Stimulated activated CD4-positive, alpha-beta T cell treated with anti-CD3 and anti-CD28 coated beads, TNF-alpha, amount 100 ng/mL, for 1 hour (primary cell): ENCODE measurements around the gene C14orf39.

Source experiments
- DNase-seq, 3 donors: peaks; one replicate each; pipeline ENCODE4 v3.0.0-alpha.2; 2020; ENCODE audit warnings: low read depth in 3 of 3, low spot score in 1 of 3

C14orf39 gene, protein sequence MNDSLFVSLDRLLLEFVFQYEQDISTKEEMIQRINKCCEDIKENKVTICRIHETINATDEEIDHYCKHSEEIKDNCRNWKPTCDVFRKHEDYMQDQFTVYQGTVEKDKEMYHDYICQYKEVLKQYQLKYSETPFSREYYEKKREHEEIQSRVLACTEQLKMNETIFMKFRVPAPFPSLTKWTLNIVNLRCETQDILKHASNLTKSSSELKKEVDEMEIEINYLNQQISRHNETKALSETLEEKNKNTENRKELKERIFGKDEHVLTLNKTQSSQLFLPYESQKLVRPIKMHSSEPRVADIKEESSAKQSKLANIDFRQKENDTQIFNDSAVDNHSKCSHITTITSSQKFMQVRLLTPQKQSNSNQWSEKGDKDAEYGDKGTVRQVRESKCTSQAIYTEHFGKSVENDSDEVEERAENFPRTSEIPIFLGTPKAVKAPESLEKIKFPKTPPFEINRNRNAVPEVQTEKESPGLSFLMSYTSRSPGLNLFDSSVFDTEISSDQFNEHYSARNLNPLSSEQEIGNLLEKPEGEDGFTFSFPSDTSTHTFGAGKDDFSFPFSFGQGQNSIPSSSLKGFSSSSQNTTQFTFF

GRCh38 chr14:60485598-60486251, at the start of gene C14orf39:
Gene C14orf39 (minus strand): TSS chr14:60486063. CDS start chr14:60485078, 985 bp downstream.
- no peak for DNase-seq

- DNase-seq, result no peak
Measured at GRCh38 chr14:60532442-60532841, 46.6 kb upstream of the C14orf39 start.

DNA sequence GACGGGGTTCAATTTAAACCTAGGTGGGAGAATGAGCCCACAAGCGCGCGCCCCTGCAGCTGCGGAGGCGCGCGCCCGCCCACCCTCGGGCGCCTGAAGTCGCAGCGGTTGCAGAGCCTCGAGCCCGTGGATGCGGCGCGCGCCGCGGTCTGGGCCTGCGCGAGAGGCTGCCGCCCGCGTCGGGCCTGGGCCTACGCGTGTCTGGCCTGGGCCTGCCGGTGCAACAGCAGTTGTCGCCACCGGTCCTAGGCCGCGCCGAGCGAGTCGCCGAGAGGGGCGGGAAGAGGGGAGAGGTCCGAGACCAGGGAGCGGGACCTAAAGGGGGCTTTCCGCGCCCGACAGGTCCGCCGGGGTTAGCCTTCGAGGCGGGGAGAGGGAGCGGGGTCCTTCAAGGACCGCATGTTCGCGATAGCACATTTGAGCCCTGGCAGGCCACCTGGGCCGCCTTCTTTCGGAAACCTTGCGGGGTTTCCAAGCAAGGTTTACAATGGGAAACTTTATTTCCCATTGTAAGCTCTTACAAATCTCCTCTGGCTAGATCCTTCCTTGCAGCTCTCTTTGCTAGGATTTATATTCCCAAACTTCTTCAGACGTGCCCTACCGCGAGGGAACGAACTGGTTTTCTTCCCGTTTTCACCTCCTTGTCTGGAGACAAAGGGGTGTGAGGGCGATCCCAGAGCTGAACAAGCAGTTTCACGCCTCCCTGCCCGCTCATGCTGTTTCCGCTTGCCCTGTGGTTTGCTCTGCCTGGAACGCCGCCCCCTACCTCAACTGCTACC, 29.8 kb upstream of the C14orf39 start:
- DNase-seq, result no peak

DNA sequence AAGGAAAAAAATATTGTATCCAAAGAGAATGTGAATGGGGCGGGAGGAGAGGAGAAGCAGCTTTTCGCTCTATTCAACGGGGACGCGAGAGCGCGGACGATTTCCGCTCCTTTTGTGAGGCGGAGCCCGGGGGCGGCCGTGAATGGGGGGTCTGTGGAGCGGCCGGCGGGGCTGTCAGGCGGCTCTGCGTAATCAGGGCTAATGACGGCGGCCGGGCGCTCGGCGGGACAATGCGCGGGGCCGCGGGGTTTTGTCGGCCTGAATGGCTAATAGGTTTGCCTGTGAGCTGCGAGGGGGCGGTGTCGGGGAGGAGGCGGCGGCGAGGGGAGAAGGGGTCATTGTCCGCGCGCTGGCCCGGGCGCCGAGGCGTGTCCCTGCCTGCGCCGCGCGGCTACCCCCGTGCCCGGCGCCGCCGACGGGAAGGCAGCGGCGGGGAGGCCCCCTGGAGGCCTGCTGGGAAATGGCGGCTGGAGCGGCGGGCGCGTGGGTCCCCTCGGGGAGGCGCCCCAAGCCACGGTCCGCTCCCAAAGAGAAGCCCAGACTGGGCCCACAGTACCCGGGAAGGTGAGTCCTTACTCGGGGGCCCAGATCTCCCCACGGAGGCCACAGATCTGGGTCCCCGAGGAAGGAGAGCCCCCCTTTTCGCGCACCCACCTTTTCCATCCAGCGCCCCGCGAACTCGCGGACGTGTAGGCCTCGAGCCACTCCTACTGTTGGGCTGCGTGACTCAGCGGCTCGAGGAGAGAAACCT, 29.1 kb upstream of the C14orf39 start:
- no peak for DNase-seq

DNA sequence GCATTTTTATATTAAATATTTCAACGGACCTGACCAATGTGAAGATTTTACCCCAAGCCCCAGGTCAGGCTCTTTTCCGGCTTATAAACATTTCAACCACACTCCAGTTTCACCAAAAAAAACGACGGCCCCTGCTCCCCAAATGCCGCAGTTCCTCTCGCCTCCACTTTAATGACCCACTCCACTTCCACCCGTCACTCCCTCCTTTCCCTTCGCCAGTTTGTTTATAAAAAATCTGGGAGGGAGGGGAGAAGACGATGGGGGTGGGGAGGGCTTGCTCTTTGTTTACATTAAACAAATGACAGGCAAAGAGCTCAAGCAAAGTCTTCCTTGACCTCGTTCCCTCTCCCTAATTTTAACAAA, 28.5 kb upstream of the C14orf39 start:
- no peak for DNase-seq

DNA sequence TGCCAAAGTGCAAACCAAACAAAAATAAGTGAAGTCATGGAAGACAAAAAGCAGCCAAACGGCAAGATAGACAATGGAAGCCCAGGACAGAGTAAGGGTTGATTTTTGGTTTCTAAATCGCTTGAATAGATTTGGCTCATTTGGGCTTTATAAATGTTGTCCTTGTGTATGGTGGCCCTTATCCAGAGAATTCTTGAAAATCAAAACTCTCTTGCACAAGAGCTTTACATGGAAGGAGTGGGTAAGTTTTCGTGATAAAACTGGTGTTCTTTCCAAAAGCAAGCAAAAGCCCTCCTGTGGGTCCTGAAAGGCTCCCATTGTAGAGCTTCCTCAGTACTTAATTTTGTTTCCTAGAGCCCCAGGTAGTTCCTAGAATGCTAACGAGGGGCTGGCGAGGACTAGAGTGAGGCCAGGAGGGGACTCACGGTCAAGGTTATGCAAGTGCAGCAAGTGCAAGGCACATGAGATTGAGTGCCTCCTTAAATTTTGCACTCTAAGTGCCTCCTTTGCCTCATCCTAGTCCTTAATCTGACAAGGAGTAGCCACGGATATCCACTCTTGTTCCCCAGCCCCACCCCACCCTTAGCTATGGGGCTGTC, 27.2 kb upstream of the C14orf39 start:
- DNase-seq, result no peak

DNA sequence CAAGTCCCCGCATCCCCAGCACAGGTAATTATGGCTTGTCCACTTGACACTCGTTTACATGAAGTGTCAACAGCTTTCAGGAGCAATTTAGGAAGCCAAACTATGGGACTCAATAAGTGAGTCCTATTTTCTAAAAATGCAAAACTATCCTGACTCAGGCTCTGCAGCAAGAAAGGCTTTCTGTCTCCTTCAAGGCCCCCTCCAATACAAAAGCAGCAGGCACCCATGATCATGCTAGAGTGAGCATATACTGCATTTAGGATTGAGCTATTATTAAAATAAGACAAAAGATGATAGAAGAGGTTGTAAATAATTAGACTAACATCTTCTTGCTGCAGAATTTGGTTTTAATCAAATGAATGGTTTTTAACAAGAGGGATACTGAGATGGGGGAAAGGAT, 26.3 kb upstream of the C14orf39 start:
- DNase-seq, result no peak

GRCh38 chr14:60510951-60511599, 25.2 kb upstream of the C14orf39 start:
- no peak for DNase-seq

- no peak for DNase-seq
Measured at GRCh38 chr14:60510254-60510950, 24.5 kb upstream of the C14orf39 start.

GRCh38 chr14:60509438-60510253, 23.8 kb upstream of the C14orf39 start:
- no peak for DNase-seq

GRCh38 chr14:60508707-60509437, 23.0 kb upstream of the C14orf39 start, which contains the start of gene SIX6:
Gene SIX6 (plus strand): TSS chr14:60509146. CDS start chr14:60509399, 253 bp downstream.
- no peak for DNase-seq

- no peak for DNase-seq
Measured at GRCh38 chr14:60508363-60508706, 22.5 kb upstream of the C14orf39 start.

GRCh38 chr14:60506985-60507829, 21.3 kb upstream of the C14orf39 start:
- DNase-seq, result no peak

DNA sequence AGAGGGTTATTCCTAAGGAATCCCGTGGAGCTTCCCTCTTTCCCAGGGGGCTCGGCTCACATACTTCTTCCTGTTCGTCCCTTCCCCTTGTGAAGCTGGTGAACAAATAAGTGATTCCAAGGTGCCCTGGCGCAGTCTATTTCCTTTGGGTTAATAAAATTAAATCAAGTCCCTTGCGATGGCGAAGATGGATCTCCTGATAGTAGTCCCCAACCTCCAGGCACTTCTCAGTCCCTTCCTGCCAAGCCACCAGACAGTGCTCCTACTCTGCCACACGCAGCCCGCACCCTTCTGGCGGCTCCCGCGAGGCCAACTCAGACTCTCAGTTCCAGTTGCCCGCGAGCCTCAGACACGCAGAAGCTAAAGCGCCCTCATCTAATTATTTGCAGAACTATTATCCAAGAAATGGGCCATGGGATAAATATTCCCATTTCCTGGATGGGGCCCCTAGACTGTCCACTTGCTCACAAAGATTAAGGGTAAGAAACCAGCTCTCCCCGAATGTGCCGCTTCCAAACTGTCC, 20.7 kb upstream of the C14orf39 start:
- no peak for DNase-seq

GRCh38 chr14:60506010-60506409, 20.1 kb upstream of the C14orf39 start:
- no peak for DNase-seq

GRCh38 chr14:60505448-60505847, 19.6 kb upstream of the C14orf39 start:
- DNase-seq, result no peak

DNA sequence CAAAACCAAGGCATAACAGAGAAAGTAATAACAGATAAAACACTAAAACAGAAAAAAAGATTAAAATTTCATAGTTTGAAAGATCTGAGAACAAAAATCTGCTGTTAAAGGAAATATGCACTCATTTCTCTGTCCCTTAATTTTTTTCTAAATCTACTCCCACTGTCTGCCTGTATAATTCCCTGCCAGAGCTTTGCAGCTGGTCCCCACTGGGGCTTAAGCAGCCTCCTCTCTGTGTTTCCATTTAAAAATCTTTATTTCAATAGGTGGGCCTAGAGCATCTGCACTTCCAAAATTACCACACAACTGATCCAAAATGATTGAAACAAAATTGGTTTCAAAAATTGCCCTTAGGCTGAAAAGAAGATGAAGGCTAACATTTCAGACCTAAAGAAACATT, 16.7 kb upstream of the C14orf39 start:
- DNase-seq, result no peak
